Choroid plexus epithelial cell (primary cell): Measurements from ENCODE around the gene PMVK.

Source experiments
- DNase-seq: peaks from one replicate; pipeline ENCODE4 v3.0.0-alpha.2; 2010; ENCODE audit warnings: low read depth
- H3K4me3 ChIP-seq: 2 replicates; pipeline ENCODE4 v1.5.1; 2011; ENCODE audit warnings: low read depth, mild to moderate bottlenecking, control low read depth, low read length, moderate library complexity
- TF ChIP-seq, protein P1 (sequence below): conservative IDR thresholded peaks from 2 replicates; pipeline ENCODE4 v1.5.1; 2011; ENCODE audit warnings: low read depth, mild to moderate bottlenecking, control low read depth, inconsistent platforms, low read length, moderate library complexity

PMVK gene

GRCh38 chr1:154940651-154941194 lies 4.2 kb upstream of the PMVK start:
- DNase-seq, result no peak
- no peak overlapping the region for H3K4me3 ChIP-seq
- TF ChIP-seq, protein P1, sequence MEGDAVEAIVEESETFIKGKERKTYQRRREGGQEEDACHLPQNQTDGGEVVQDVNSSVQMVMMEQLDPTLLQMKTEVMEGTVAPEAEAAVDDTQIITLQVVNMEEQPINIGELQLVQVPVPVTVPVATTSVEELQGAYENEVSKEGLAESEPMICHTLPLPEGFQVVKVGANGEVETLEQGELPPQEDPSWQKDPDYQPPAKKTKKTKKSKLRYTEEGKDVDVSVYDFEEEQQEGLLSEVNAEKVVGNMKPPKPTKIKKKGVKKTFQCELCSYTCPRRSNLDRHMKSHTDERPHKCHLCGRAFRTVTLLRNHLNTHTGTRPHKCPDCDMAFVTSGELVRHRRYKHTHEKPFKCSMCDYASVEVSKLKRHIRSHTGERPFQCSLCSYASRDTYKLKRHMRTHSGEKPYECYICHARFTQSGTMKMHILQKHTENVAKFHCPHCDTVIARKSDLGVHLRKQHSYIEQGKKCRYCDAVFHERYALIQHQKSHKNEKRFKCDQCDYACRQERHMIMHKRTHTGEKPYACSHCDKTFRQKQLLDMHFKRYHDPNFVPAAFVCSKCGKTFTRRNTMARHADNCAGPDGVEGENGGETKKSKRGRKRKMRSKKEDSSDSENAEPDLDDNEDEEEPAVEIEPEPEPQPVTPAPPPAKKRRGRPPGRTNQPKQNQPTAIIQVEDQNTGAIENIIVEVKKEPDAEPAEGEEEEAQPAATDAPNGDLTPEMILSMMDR, result no peak

DNA sequence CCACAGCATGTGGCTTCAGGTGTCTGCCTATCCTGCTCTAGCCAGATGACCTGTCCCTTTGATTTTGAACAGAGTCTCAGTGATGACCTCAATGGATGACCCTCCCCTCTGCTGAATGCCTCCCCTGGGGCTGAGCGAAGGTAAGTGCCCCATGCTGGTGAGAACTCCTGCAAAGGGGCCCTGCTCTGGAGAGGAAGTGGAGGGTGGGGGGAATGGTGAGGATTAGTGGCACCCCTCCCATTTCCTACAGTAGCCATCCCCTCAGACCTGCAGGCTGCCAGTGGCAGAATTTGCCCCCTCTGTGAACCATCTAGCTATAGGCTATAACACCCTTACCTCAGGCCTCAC lies 3.7 kb upstream of the PMVK start:
- TF ChIP-seq, protein P1, result no peak
- no peak for DNase-seq
- no peak overlapping the region for H3K4me3 ChIP-seq

GRCh38 chr1:154938604-154939399 lies 2.3 kb upstream of the PMVK start:
- no peak for DNase-seq
- TF ChIP-seq, protein P1, result no peak

DNA sequence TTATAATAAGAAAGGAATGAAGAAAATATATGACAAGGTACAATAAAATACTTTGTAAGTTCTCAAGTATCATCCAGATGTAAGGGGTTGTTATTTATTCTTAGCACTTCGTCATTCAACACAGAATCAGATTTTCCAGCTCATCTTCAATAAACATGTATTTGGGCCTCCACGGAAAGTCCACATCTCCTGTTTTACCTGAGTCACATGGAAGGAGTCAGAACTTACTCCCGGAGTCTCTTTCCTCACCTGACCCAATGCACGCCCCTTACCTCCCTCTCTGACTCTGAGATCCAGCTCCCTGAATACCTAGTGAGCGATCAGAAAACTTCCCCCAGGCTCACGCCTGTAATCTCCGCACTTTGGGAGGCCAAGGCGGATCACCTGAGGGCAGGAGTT lies 1.5 kb upstream of the PMVK start:
- TF ChIP-seq, protein P1, result no peak
- no peak for DNase-seq
- H3K4me3 ChIP-seq, result no peak overlapping the region

More at GRCh38 chr1:154938604-154939399, 2.3 kb upstream of the PMVK start:
- H3K4me3 ChIP-seq, result no peak overlapping the region

DNA sequence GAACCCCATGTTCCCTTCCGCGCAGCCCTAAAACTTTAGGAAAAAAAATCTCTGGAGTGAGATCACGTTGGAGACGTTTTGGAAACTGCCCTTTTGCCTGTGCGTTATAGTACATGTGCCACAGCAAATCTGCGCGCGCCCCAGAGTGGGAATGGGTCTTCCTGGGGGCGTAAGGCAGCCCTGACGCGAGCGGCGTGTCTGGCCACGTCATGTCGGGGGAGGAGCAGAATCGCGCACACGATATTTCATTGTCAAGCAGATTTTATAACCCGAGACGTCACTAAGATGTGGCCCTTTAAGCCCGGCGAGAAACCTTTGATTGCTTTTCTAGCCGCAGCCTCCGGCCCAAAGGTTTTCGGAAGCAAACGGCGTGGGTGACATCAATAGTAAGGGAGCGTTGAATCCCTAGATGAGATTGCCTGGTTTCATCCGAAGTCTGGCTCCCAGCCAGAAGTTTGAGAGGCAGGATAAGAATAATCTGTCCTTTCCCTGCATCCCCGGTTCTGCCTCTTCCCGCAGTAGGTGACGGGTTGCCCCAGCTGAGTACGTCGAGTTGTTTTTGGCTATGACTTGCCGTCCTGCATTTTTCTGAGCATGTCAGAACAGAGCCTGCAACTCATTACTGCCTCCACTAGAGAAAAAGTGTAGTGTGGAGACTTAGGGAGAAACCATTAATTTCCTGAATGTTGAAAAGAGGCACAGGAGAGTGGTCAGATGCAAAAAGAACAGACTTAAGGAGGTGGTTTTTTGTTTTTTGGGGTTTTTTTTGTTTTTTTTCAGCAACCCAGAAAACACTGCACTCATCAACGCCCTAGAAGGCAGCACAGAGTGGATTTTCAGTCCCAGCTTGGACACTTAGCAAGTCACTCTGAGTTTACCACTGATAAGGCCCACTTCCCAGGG lies 817 bp upstream of the PMVK start:
- TF ChIP-seq, protein P1, result peak; percentile 44
- DNase-seq, result peak; percentile 98
- peak overlapping the region; percentile 83 for H3K4me3 ChIP-seq

DNA sequence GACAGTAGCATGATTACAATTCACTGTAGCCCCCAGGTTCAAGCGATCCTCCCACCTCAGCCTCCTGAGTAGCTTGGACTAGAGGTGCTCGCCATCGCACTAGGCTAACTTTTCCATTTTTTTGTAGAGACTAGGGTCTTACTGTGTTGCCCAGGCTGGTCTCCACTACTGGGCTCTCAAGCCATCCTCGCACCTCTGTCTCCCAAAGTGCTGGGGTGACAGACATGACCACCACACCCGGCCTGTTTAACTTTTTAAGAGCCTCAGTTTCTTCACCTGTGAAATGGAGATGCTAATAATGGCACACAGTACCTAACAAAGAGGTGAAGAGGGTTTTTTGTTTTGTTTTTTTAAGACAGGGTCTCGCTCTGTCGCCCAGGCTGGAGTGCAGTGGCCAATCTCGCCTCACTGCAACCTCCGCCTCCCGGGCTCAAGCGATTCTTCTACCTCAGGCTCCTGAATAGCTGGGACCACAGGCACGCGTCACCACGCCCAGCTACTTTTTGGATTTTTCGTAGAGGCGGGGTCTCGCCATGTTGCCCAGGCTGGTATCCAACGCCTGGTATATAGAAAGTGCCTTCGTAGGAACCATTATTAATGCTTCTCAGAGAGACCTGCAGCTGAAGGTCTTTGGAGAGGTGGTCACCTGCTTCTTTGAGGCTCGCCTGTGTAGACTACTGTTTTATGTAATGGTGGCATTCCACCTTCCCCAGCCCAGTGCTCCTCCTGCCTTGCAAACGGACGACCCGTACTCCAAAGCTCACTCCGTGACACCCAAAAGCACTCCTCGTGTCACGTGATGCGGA lies 567 bp downstream of the PMVK start:
- TF ChIP-seq, protein P1, result no peak
- peak overlapping the region; percentile 83 for H3K4me3 ChIP-seq
- no peak for DNase-seq
